Panc1 (cell line): ENCODE measurements around the gene ANO4. TPM values are rescaled to one million over a fixed set of nuclear protein-coding genes. Genes with fewer than 3 reads are reported as not detected.

Experiments
- ATAC-seq: fragments of 200-7000 bp; cut with Tn5 transposase; 2 replicates; pipeline ENCODE4 v1.9.1; 2020; ENCODE audit warnings: mild to moderate bottlenecking, moderate library complexity
- BruUV-seq: library from RNA; stranded (reverse); fragments of 400-500 nt; replicated peaks from 2 replicates; lab custom pipeline; 2021; lab: Mats Ljungman, UMichigan
- CTCF ChIA-PET: fragments of 300-600 bp; sonication (Branson Sonifier 250); formaldehyde crosslinking; loops from one replicate; lab custom pipeline; 2022; ENCODE audit warnings: antibody characterized with exemption; lab: Charles Lee
- POLR2A ChIA-PET: fragments of 300-600 bp; sonication (Branson Sonifier 250); formaldehyde crosslinking; loops from one replicate; lab custom pipeline; 2022; ENCODE audit warnings: antibody characterized with exemption; lab: Charles Lee
- DNase-seq: peaks from one replicate; pipeline ENCODE4 v3.0.0-alpha.2; 2010; ENCODE audit warnings: low read depth, low spot score
- H3K27ac ChIP-seq: 2 replicates; pipeline ENCODE4 v1.5.1; 2011; ENCODE audit warnings: mild to moderate bottlenecking, low read length, inconsistent platforms
- H3K27me3 ChIP-seq: fragments of 200-500 bp; sonication (Bioruptor generic); 2 replicates; pipeline ENCODE4 v1.6.0; 2014; ENCODE audit warnings: low read length, inconsistent platforms; ENCODE audit not compliant: control insufficient read depth, insufficient read depth
- H3K36me3 ChIP-seq: fragments of 200-500 bp; sonication (Bioruptor generic); 2 replicates; pipeline ENCODE4 v1.5.1; 2014; ENCODE audit warnings: inconsistent platforms, mild to moderate bottlenecking, low read length, moderate library complexity; ENCODE audit not compliant: control insufficient read depth, insufficient read depth
- H3K4me1 ChIP-seq: 2 replicates; pipeline ENCODE4 v1.5.1; 2011; ENCODE audit warnings: inconsistent platforms, mild to moderate bottlenecking, low read length, moderate library complexity; ENCODE audit not compliant: control insufficient read depth, insufficient read depth
- H3K4me3 ChIP-seq, 2 experiments: 2 replicates each; pipeline ENCODE4 v1.5.1; 2011 to 2012; ENCODE audit warnings: low read depth in 2 of 2, low read length in 2 of 2, mild to moderate bottlenecking in 2 of 2, inconsistent platforms in 1 of 2, moderate library complexity in 1 of 2
- H3K9me3 ChIP-seq: fragments of 200-500 bp; sonication (Bioruptor generic); 2 replicates; pipeline ENCODE4 v1.5.1; 2014; ENCODE audit warnings: low read depth, mild to moderate bottlenecking, inconsistent platforms, low read length, moderate library complexity; ENCODE audit not compliant: control insufficient read depth, insufficient read depth
- CTCF ChIP-seq: fragments of 450-650 bp; IDR thresholded peaks from 2 replicates; pipeline ENCODE4 v1.5.1; 2017; ENCODE audit warnings: mild to moderate bottlenecking
- POLR2AphosphoS5 ChIP-seq: IDR thresholded peaks from 2 replicates; pipeline ENCODE4 v1.6.1; 2012; ENCODE audit warnings: mild to moderate bottlenecking, low read depth, low read length, moderate library complexity
- REST ChIP-seq, 2 experiments: IDR thresholded peaks; 2 replicates each; pipeline ENCODE4 v1.6.1; 2011 to 2012; ENCODE audit warnings: low read depth in 2 of 2, control low read depth in 1 of 2, low read length in 1 of 2, mild to moderate bottlenecking in 1 of 2, moderate library complexity in 1 of 2; ENCODE audit not compliant: insufficient read depth in 1 of 2
- SIN3A ChIP-seq: IDR thresholded peaks from 2 replicates; pipeline ENCODE4 v1.6.1; 2012; ENCODE audit warnings: low read depth, mild to moderate bottlenecking, low read length, moderate library complexity, borderline replicate concordance; ENCODE audit not compliant: insufficient read depth
- TCF7L2 ChIP-seq: IDR thresholded peaks from 2 replicates; pipeline ENCODE4 v1.6.1; 2011; ENCODE audit warnings: mild to moderate bottlenecking, low read depth, low read length, inconsistent platforms
- in situ Hi-C: cut with HindIII; loops from 2 replicates; pipeline ENCODE4 v1.10.0; 2016; ENCODE audit warnings: low sequenced_read_pairs, low pct_unique_long_range_greater_than_20kb
- intact Hi-C: fragments of 100-400 bp; cut with micrococcal nuclease; formaldehyde crosslinking; loops from one replicate; pipeline ENCODE4 v1.10.0; 2022; ENCODE audit not compliant: unreplicated experiment
- total RNA-seq: library from RNA; stranded (reverse); gene quantifications from one replicate; pipeline ENCODE4 v1.2.1, GENCODE V29; 2021; ENCODE audit not compliant: unreplicated experiment

Gene ANO4
- total RNA-seq, 1 experiment from 2014 or later: not detected

GRCh38 chr12:100823963-100824362 is 29.4 kb downstream of the ANO4 start:
- H3K4me3 ChIP-seq: no peak overlapping the region
- no peak for DNase-seq
- CTCF ChIA-PET: no interaction called here
- TF ChIP-seq REST (IDR thresholded peaks at IDR 0.05; ENCODE audit: insufficient read depth in 1 of 2, low read depth in 2 of 2, low read length in 1 of 2) (no peak), POLR2AphosphoS5 (no peak), TCF7L2 (no peak), SIN3A (no peak)
- H3K27ac ChIP-seq: no peak overlapping the region
- no peaks in the 10 kb centered on the region for H3K4me1 ChIP-seq
- POLR2A ChIA-PET: no interaction called here
- no peaks in the 10 kb centered on the region; the same call in 1 of the 2 replicates for H3K27me3 ChIP-seq
- BruUV-seq: no TSS peak
- no peaks in the 10 kb centered on the region for H3K9me3 ChIP-seq
- no peak for ATAC-seq
- in situ Hi-C loops (no loop called here), intact Hi-C loops (no loop called here)
- no peaks in the 10 kb centered on the region for H3K36me3 ChIP-seq

- H3K27ac ChIP-seq: no peak overlapping the region
- H3K27me3 ChIP-seq: no peaks in the 10 kb centered on the region; the same call in 1 of the 2 replicates
- no peaks in the 10 kb centered on the region for H3K4me1 ChIP-seq
- H3K9me3 ChIP-seq: no peaks in the 10 kb centered on the region
- TF ChIP-seq REST (IDR thresholded peaks at IDR 0.05; ENCODE audit: insufficient read depth in 1 of 2, low read depth in 2 of 2, low read length in 1 of 2) (no peak), SIN3A (no peak), TCF7L2 (no peak), POLR2AphosphoS5 (no peak), CTCF (no peak)
- H3K36me3 ChIP-seq: no peaks in the 10 kb centered on the region
- no peak for ATAC-seq
- intact Hi-C loops (no loop called here), in situ Hi-C loops (no loop called here)
- no TSS peak for BruUV-seq
- ChIA-PET POLR2A (no interaction called here), CTCF (no interaction called here)
- DNase-seq: no peak
- no peak overlapping the region for H3K4me3 ChIP-seq
Observed at GRCh38 chr12:100824476-100824875, 29.9 kb downstream of the ANO4 start.
